Lung (tissue), 12 donors: ENCODE results near the gene ADD2. TPM values are rescaled to one million over a fixed set of nuclear protein-coding genes. Genes with fewer than 3 reads are reported as not detected.

Source experiments
- ATAC-seq: fragments of 200-7000 bp; cut with Tn5 transposase; one replicate; pipeline ENCODE4 v1.9.1; 2020; ENCODE audit warnings: moderate number of reproducible peaks; ENCODE audit not compliant: insufficient read depth, low FRiP score
- DNase-seq, 3 donors: peaks; one replicate each; pipeline ENCODE4 v3.0.0-alpha.2; 2013 to 2017
- H3K27ac ChIP-seq, 2 donors: one replicate each; pipeline ENCODE4 v1.5.1; 2013; ENCODE audit warnings: mild to moderate bottlenecking in 2 of 2, moderate library complexity in 2 of 2, control low read depth in 1 of 2, inconsistent platforms in 1 of 2, low read depth in 1 of 2, low read length in 1 of 2
- H3K27me3 ChIP-seq, 3 donors: one replicate each; pipeline ENCODE4 v1.5.1; 2013; ENCODE audit warnings: low read length in 2 of 3; ENCODE audit not compliant: control insufficient read depth in 3 of 3, insufficient read depth in 3 of 3
- H3K36me3 ChIP-seq, 4 donors: one replicate each; pipeline ENCODE4 v1.5.1; 2013; ENCODE audit warnings: low read length in 4 of 4, mild to moderate bottlenecking in 1 of 4, moderate library complexity in 1 of 4; ENCODE audit not compliant: control insufficient read depth in 4 of 4, insufficient read depth in 4 of 4
- H3K4me1 ChIP-seq, 5 donors: one replicate each; pipeline ENCODE4 v1.5.1; 2013; ENCODE audit warnings: low read length in 5 of 5, mild to moderate bottlenecking in 2 of 5, moderate library complexity in 1 of 5; ENCODE audit not compliant: control insufficient read depth in 5 of 5, insufficient read depth in 5 of 5
- H3K4me3 ChIP-seq: one replicate; pipeline ENCODE4 v1.5.1; 2013; ENCODE audit warnings: mild to moderate bottlenecking, control low read depth, moderate library complexity
- H3K9ac ChIP-seq, 2 donors: one replicate each; pipeline ENCODE4 v1.5.1; 2013; ENCODE audit warnings: low read length in 2 of 2, control low read depth in 1 of 2; ENCODE audit not compliant: insufficient read depth in 1 of 2
- H3K9me3 ChIP-seq, 4 donors: one replicate each; pipeline ENCODE4 v1.5.1; 2013; ENCODE audit warnings: low read length in 3 of 4, mild to moderate bottlenecking in 1 of 4, moderate library complexity in 1 of 4; ENCODE audit not compliant: control insufficient read depth in 4 of 4, insufficient read depth in 3 of 4
- CTCF ChIP-seq: IDR thresholded peaks from 2 replicates; pipeline ENCODE4 v1.5.1; 2012; ENCODE audit warnings: mild to moderate bottlenecking; ENCODE audit errors: control extremely low read depth, extremely low read depth
- WGBS, 2 donors: extraction: QIAGEN DNeasy Blood & Tissue Kit; methylation state at CpG; one replicate each; pipeline ENCODE4 v1.1.7; 2013; 5-methylcytosine and 5-hydroxymethylcytosine counted together
- polyA plus RNA-seq, 2 donors: library from polyadenylated mRNA; stranded (reverse); fragments of 200-250 nt; gene quantifications; one replicate each; pipeline ENCODE4 v1.2.1, GENCODE V29; 2013
- total RNA-seq, 2 donors: library from RNA; depleted of rRNA in 1 of 2; stranded (reverse); fragments of >200 nt in 1 of 2; gene quantifications; one replicate each; pipeline ENCODE4 v1.2.1, GENCODE V29; 2014 to 2021
- donor health status: control.
- donor health status: control.
- donor health status: Bipolar disorder and iron deficiency.
- donor health status: healthy.
- donor health status: DM: yes; HTN: yes; CAD: no.

Gene ADD2
- total and polyA plus RNA-seq, 4 donors, result 0.35 to 5.9 (median 1.8) TPM

- no peak overlapping the region for H3K9ac ChIP-seq
- peaks cover 0 to 2% (median 0%) of the 10 kb centered on the region in 4 donors for H3K9me3 ChIP-seq
- H3K4me1 ChIP-seq, result no peaks in the 10 kb centered on the region
- ATAC-seq (no peak), DNase-seq (no peak)
- no peak for TF ChIP-seq CTCF
- no peak overlapping the region for H3K4me3 ChIP-seq
- peaks cover 0 to 4% (median 0%) of the 10 kb centered on the region in 4 donors for H3K36me3 ChIP-seq
- no peaks in the 10 kb centered on the region for H3K27me3 ChIP-seq
- H3K27ac ChIP-seq, result no peak overlapping the region
- 91 to 92% methylated on average over 10 of the region's 10 CpGs for WGBS, 2 donors
These were observed 104.6 kb downstream of the ADD2 start for GRCh38 chr2:70663411-70663810.

GRCh38 chr2:70659551-70659950 lies 108.4 kb downstream of the ADD2 start:
- Histone ChIP-seq H3K9ac (no peak overlapping the region), H3K27me3 (peaks cover 0 to 2% (median 0%) of the 10 kb centered on the region in 3 donors), H3K4me3 (no peak overlapping the region), H3K27ac (no peak overlapping the region), H3K9me3 (peaks cover 0 to 2% (median 0%) of the 10 kb centered on the region in 4 donors), H3K36me3 (peaks cover 0 to 4% (median 0%) of the 10 kb centered on the region in 4 donors), H3K4me1 (no peaks in the 10 kb centered on the region)
- TF ChIP-seq CTCF, result no peak
- 90 to 92% methylated on average over 5 of the region's 5 CpGs for WGBS, 2 donors
- ATAC-seq, result no peak
- no peak for DNase-seq

- Histone ChIP-seq H3K9me3 (peaks cover 0 to 4% (median 0%) of the 10 kb centered on the region in 4 donors), H3K4me1 (no peaks in the 10 kb centered on the region), H3K27ac (no peak overlapping the region), H3K9ac (no peak overlapping the region), H3K27me3 (peaks cover 0 to 9% (median 4%) of the 10 kb centered on the region in 3 donors), H3K4me3 (no peak overlapping the region), H3K36me3 (peaks cover 0 to 4% (median 0%) of the 10 kb centered on the region in 4 donors)
- ATAC-seq (no peak), DNase-seq (no peak)
- 59 to 60% methylated on average over 2 of the region's 2 CpGs for WGBS, 2 donors
- TF ChIP-seq CTCF, result no peak
These were observed 109.5 kb downstream of the ADD2 start for GRCh38 chr2:70658476-70658875.

- Histone ChIP-seq H3K27me3 (peaks cover 0 to 10% (median 4%) of the 10 kb centered on the region in 3 donors), H3K9ac (no peak overlapping the region), H3K9me3 (peaks cover 0 to 4% (median 0%) of the 10 kb centered on the region in 4 donors), H3K4me1 (no peaks in the 10 kb centered on the region), H3K27ac (no peak overlapping the region), H3K36me3 (no peaks in the 10 kb centered on the region), H3K4me3 (no peak overlapping the region)
- ATAC-seq, result no peak
- 58 to 61% methylated on average over 5 of the region's 5 CpGs for WGBS, 2 donors
- no peak for DNase-seq
- no peak for TF ChIP-seq CTCF
These were observed 110.8 kb downstream of the ADD2 start for GRCh38 chr2:70657246-70657645.
